Endothelial cell of umbilical vein (primary cell): ENCODE measurements around the gene TUBB4A.

Experiments
- CTCF ChIP-seq, 2 donors: IDR thresholded peaks; 1 replicate in 1 of 2; 2 replicates in 1 of 2; pipeline ENCODE4 v1.5.1; 2011; ENCODE audit warnings: low read length in 2 of 2, mild to moderate bottlenecking in 2 of 2, moderate library complexity in 2 of 2, control low read depth in 1 of 2, inconsistent platforms in 1 of 2, low read depth in 1 of 2; ENCODE audit not compliant: insufficient read depth in 1 of 2; ENCODE audit errors: extremely low read depth in 1 of 2
- FOS ChIP-seq: IDR thresholded peaks from 2 replicates; pipeline ENCODE4 v1.6.1; 2011; ENCODE audit warnings: mild to moderate bottlenecking, low read length, moderate library complexity, borderline replicate concordance; ENCODE audit not compliant: insufficient read depth
- JUN ChIP-seq: IDR thresholded peaks from 2 replicates; pipeline ENCODE4 v1.6.1; 2011; ENCODE audit warnings: borderline replicate concordance, low read depth; ENCODE audit not compliant: insufficient read length, insufficient read depth
- POLR2A ChIP-seq: IDR thresholded peaks from 2 replicates; pipeline ENCODE4 v1.6.1; 2012; ENCODE audit warnings: low read depth, mild to moderate bottlenecking, control low read depth, low read length
- POLR2AphosphoS5 ChIP-seq: IDR thresholded peaks from 2 replicates; pipeline ENCODE4 v1.6.1; 2012; ENCODE audit warnings: low read depth, mild to moderate bottlenecking, control low read depth, low read length, moderate library complexity; ENCODE audit not compliant: insufficient read depth
- TF ChIP-seq, protein P1 (sequence below): IDR thresholded peaks from 2 replicates; pipeline ENCODE4 v1.6.1; 2011; ENCODE audit not compliant: insufficient read depth, insufficient read length

- TF ChIP-seq CTCF (IDR thresholded peaks at IDR 0.05; ENCODE audit: extremely low read depth in 1 of 2, insufficient read depth in 1 of 2, low read depth in 1 of 2, low read length in 2 of 2) = no peak
- no peak for TF ChIP-seq POLR2AphosphoS5
- no peak for TF ChIP-seq POLR2A
- TF ChIP-seq JUN = no peak
- TF ChIP-seq, protein P1, sequence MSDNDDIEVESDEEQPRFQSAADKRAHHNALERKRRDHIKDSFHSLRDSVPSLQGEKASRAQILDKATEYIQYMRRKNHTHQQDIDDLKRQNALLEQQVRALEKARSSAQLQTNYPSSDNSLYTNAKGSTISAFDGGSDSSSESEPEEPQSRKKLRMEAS = no peak
- no peak for TF ChIP-seq FOS
Observed at GRCh38 chr19:6446452-6446851, 55.7 kb downstream of the TUBB4A start.
